ENCODE data around the gene BIRC6.
"Not testable (repeated sequence)": the region's sequence is repeated elsewhere in the genome, so short reads cannot be mapped to it uniquely, and the experiment has no call there.

Gene BIRC6

DNA sequence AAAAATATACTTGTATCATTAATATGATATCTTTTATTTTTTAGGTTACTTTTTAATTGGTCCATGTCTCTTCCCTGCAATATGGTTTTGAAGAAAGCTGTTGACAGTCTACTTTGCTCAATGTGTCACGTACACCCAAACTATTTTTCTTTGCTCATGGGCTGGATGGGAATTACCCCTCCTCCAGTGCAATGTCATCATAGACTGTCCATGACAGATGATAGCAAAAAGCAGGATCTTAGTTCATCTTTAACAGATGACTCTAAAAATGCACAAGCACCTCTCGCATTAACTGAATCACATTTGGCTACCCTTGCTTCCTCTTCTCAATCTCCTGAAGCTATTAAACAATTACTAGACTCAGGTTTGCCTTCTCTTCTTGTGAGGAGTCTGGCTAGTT is 158.1 kb downstream of the BIRC6 start:
- no peak for DNase-seq

DNA sequence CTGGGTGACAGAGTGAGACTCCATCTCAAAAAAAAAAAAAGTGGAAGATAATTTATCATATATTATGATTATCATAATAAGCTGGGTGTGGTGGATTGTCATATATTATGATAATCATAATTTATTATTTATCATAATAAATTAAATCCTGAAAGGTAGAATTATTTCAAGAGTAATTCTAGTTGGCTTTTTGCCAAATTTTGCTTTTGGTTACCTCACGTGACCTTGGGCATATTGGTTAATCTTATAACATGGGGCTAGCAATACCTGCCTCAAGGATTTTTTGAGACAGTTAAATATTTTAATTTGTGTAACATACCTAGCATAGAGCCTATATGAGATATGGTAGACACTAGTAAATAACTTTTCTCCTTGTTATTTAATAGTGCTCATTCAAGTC is 159.7 kb downstream of the BIRC6 start:
- no peak for DNase-seq

DNA sequence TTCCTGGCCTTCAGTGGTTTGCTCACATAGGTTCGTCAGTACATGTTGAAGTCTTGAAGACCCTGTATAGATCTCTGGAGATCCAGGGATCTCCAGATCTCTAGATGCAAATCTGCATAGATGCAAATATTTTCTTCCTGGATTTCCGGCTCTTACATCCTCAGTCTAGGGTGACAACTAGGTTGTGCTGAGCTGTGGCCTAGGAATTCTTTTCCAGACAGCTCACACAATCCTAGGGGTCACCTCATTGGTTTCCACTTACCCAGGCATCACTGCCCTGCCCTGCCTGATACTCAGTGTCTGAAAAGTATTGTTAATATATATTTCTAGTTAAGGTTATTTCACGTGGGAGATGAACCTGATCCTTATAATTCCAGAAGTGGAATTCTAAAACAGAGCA is 165.9 kb downstream of the BIRC6 start:
- no peak for DNase-seq

DNA sequence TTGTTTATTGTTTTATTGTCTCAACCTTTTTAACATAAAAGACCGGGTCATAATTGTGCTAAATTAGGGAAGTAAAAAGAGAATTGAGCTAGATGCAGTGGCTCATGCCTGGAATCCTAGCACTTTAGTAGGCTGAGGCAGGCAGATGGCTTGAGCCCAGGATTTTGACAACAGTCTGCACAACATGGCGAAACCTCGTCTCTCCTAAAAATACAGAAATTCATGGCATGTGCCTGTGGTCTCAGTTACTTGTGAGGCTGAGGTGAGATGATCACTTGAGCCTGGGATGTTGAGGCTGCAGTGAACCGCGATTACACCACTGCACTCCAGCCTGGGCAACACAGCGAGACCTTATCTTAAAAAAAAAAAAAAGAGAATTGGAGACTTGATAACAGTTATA is 166.9 kb downstream of the BIRC6 start:
- DNase-seq: no peak

DNA sequence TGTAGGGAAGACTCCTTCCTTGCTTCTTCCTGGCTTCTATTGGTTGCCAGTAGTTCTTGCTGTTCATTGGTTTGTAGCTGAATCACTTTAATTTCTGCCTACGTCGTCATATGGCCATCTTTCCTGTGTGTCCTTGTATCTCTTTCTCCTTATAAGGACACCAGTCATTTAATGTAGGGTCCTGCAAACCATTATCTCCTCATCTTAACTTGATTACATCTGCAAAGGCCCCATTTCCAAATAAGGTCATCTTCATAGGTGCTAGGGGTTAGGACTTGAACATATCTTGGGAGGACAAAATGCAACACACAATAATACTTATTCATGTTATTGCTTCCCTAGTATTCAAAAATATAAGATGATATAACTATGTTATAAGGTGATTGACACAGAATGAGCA is 175.5 kb downstream of the BIRC6 start:
- no peak for DNase-seq

DNA sequence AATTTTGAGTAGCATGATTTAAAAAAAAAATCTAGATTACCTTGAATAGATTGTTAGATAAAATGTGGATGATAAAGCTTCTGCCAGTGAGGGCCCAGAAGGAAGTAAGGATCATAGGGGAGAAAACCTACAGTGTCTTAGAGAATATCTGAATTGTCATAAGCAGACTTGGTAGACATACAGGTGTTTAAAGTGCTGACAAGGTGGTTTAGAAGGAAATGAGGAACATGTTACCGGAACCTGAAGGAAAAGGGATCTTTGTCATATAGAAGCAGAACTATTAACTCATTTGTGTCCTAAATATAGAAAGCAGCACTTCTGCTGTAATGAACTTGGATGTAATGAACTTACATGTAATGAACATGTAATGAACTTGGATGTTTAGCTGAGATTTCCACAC is 176.1 kb downstream of the BIRC6 start:
- DNase-seq: no peak

DNA sequence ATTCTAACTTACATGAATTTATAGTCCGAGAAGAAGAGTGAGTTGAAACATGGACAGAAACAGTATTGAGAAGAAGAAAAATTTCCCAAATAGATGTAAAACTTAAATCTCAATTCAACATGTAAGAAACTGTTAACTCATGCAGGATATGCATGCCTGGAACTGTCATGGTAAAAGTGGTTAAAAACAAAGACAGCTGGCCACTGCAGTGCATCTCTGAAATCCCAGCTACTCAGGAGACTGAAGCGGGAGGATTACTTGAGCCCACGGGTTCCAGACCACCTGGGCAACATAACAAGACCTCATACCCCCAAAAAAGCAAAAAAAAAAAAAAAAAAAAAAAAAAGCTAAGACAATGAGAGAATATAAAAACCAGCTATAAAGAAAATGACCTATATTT is 178.0 kb downstream of the BIRC6 start:
- DNase-seq: no peak

DNA sequence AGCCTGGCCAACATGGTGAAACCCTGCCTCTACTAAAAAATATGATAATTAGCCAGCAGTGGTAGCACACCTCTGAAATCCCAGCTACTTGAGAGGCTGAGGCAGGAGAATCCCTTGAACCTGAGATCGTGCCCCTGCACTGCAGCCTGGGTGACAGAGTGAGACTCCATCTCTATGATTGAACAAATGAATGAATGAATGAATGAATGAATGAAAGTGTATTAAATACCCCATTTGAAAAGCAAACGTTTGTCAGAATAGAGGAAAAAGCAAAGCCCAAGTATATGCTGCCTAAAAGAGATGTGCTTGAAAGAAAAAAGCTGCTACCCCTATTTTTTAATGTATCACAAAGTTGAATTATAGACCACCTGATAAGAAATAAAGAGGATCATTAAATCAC is 181.9 kb downstream of the BIRC6 start:
- no peak for DNase-seq

DNA sequence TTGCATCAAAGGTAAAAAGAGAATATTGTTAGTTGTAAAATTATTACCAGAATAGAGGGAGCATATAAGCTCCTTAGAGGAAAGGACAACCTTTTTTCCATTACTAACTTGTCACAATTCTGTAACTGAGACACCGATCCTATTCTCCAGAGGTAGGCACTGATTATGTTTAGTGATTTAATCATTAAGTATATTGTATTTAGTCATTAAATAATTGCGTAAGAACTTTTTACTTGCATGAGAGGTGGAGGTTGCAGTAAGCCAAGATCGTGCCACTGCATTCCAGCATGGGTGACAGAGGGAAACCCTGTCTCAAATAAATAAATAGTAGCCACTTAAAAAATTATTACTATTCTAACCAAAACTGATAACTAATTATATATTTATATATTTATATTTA is 195.7 kb downstream of the BIRC6 start:
- not testable (repeated sequence) for DNase-seq

DNA sequence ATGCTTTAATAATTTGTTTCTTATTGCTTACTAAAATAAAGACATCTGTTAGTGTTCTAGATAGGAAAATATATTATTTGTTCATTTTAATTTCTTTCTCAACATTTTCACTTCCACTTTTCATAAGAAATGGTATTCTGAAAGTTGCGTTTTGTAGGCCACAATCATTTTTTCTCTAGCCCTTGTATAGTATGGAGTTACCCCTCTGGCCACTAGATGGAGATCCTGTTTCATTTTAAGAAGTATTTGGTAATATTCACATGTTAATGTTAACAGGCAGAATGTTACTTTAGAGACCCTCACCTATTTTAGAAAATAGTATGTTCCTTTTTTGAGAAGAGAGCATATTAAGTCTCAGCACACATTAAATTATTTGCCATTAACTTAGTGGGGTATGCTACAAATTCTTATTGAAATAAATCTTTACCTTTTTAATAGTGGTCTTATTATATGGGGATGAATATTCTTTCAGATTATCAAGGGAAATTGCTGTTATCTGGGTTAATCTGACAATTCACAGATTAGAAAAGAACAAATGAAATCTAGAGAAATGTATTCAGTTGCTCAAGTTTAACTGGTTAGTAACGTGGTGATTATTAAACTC is 197.1 kb downstream of the BIRC6 start:
- no peak for DNase-seq

DNA sequence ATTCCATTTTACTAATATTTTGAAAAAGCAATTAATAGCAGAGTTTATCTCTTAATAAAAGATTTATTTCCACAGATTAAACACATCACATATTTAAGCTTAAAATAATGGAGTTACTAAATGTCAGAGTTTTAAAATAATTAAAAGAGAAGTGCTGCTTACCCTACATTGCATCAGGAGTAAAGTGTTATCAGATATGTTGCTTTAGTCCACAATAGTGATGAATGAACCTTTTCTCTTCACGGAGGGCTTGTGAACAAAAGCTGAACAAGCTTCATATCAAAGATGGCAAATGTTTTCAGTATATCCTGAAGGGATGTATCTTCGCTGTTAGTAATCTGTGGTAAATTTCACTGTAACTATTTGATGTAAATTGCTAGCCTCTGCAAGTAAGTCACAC is 201.7 kb downstream of the BIRC6 start:
- no peak for DNase-seq

DNA sequence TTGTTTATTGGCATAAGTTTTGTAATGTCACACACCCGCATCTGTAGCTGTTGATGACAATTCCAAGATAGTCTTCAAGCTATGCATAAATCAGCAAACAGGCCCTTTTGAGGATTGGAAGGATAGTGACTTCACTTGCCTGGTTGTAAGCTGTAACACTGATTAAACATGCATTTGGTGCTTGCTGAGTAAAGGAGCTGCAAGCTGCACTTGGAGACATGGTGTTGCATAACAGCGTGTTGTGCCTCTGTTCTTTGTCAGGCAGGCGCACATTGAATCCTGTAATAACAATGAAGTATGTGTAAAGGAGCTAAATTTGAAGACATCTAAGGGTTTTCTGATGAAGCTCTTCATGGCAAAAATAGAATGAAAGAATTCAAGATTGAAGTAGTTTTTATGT is 202.3 kb downstream of the BIRC6 start:
- no peak for DNase-seq

DNA sequence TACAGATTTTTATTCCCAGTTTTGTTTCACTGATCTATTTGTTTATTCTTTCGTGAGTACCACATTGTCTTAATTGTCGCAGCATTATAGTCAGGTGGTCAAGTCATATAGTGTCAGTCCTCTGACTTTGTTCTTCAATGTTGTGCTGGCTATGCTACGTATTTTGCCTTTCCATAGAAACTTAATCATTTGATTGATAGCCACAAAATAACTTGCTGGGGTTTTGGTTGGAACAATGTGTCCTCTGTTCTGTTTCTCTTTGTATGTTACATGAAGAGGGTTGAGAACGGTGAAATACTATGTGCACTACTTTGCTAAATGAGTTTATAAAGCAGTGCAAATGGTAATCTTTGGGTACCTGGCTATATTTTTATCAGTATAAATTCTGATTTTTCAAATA is 206.1 kb downstream of the BIRC6 start:
- DNase-seq: no peak

DNA sequence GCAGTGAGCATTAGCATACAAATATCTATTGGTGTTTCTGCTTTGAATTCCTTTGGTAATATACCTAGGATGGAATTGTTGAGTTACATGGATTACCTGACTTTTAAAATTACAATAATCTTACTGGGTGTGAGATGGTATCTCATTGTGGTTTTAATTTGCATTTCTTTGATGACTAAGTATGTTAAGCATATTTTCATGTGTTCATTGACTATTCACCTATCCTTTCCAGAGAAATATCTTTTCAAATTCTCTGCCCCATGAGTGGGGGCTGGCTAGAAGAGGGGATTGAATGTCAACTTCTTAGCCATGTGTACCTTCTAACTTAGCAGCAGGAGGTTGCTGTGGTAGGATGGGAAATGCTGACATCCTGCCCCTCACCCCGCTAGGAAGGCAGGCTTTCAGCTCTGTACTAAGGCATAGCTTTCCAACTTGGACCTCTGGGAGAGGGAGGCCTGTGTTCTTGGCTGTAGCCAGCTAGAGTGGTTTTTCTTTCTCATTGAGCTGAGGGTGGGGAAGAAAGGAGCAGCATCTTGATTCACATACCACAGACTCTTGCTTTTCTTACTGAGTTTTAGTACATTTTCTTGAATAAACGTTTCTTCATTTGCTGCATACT is 207.7 kb downstream of the BIRC6 start:
- no peak for DNase-seq

DNA sequence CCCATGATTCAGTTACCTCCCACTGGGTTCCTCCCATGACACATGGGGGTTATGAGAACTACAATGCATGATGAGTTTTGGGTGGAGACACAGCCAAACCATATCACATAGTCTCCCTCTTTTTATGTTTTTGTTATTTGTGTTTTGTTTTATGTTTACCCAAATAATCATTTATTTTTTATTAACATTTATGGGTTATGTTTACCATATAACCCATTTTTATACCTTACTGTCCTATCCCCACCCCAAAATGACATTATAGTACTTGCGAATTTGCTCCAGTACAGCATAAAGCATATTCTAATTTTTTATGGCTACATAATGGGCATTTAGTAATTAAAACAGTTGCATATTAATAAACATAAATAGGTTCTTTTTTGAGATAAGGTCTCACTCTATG is 209.1 kb downstream of the BIRC6 start:
- no peak for DNase-seq

DNA sequence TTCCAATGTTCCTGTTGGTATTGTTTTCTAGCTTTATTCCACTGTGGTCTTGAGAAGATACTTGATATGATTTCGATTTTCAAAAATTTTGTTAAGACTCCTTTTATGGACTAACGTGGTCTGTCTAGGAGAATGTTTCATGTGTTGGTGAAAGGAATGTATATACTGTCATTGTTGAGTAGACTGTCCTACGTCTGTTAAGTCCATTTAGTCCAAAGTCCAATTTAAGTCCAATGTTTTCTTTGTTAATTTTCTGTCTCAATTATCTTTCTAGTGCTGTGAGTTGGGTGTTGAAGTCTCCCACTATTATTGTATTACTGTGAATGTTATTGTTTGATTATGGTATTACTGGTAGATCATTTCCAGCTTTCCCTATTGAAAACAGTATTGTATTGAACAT is 215.2 kb downstream of the BIRC6 start:
- no peak for DNase-seq

DNA sequence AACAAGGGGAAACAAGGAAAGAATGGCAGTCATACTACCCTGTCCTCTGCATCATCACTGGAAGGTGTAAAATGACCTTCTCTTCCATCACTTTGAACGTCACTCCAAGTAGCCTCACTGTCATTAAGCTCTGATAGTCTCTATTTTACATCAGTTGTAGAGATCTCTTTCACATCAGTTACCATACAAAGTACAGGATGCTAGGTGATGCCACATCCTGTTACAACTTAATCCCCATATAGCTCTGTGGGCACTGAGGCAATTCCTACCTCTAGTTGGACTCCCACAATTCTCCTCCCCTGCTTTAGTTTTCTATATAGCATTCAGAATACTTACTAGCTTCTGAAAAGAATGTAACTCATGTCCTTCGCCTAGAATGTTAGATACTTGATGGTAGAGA is 215.9 kb downstream of the BIRC6 start:
- no peak for DNase-seq

DNA sequence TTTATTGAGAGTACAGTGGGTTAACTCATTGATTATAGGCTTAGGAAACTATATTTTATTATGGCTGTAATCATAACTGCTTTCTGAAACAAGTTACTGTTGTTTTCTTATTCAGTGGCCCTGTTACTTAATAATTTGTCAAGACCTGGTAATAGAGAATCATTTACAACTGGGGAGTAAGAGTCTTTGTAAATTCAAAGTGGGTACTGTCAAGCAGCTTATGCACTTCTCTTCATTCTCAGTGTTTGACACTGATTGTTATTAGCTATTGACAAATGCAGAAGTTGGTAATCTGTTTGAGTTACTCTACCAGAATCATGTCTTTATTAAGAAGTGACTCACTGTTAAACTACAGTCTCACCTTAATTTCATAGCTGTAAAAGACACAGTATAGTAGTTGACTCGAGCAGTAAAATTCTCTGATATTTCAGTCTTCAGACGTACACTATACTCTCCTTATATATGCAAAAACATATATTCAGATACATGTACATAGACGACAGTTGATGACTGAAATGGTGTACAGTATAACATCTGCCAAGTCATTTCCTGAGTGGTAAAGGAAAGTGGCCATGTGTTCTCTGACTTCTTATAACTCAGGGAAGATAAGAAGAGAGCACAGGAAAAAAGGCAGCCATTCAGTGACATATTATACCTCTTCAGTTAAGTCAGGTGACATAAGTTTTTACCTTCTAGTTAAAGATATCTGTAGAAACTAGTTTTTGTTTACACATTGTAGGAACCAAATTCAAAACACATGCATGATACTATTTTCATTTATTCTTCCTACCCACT is 235.0 kb downstream of the BIRC6 start:
- no peak for DNase-seq

DNA sequence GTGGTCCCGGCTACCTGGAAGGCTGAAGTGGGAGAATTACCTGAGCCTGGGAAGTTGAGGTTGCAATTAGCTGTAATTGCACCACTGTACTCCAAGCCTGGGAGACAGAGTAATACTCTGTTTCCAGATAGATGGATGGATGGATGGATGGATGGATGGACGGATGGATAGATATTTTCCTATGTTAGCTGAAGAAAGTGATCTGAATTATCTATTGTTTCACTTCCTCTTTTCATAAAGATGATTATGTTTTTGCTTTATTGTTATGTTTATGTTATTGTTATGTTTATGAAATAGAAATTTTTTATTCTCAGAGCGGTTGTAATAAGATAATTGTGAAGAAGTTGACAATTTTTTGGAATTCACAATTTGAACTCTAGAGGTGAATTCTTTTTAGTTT is 237.8 kb downstream of the BIRC6 start:
- DNase-seq: no peak

DNA sequence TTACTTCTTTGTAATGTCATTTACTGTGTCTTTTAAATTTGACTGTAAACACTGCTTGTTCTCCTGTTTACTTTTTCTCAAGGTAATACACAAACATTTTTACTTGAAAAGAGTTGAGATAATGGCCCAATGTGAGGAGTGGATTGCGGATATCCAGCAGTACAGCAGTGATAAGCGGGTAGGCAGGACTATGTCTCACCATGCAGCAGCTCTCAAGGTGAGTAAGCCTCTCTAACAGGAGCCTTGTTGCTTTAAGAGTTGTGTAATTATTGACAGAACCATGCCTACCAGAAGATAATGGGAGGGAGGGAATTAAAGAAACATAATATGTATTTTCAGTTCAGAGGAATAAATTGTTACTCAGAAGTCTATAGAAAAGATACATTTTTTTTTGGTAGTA is 254.5 kb downstream of the BIRC6 start:
- DNase-seq: no peak

DNA sequence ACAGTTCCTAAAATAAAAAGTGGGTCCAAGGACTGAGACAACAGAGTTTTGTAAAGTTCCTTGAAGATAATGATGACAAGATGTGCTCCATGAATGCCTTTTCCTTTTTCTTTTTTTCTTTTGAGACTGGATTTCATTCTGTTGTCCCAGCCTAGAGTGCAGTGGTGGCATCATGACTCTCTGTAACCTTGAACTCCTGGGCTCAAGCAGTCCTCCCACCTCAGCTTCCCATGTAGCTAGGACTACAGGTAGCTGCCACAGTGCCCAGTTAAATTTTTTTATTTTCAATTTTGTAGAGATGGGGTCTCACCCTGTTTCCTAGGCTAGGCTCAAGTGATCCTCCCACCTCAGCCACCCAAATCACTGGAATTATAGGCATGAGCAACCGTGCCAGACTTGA is 254.9 kb downstream of the BIRC6 start:
- DNase-seq: no peak

DNA sequence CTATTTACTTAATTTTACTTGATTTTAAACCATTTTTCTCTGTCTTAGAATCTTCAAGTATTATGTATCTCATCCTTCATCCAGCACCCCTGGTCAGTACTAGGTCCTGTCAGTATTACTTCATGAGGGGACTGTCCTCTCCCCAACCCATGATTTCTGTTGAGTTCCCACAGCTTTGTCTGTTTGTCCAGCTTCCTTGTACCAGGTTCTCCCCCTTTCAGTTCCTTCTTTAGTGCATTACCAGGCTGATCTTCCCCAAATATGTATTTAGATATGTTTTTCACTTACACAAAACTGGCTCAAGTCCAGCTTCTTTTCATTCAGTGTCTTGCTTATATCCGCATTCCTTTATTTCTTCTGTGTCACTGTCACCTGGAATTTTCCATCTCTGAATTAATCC is 257.3 kb downstream of the BIRC6 start:
- DNase-seq: no peak

DNA sequence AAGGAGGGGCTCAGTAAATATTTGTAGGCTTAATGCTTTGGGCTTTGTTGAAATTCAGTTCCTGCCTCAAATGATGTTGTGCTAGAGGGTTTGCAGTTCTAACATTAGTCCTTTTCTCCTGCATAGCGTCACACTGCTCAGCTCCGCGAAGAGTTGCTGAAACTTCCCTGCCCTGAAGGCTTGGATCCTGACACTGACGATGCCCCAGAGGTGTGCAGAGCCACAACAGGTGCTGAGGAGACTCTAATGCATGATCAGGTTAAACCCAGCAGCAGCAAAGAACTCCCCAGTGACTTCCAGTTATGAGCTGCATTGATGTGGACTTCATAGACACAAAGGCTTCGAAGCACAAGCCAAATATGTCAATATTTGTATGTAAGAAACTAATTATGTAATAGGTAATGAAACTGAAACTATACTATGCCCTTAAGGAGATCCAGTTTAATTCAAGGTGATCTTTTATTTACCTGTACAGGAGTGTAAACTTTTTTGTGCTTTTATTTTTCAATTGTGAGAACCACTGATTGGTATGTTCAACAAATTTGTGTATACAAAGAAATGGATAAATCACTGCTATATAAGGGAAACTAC is 260.9 kb downstream of the BIRC6 start:
- no peak for DNase-seq
